GM18870 (cell line): ENCODE data around the gene TOR1B.
"Not testable (repeated sequence)": the region's sequence is repeated elsewhere in the genome, so short reads cannot be mapped to it uniquely, and the experiment has no call there.

Experiments used
- ATAC-seq: cut with Tn5 transposase; IDR thresholded peaks from one replicate; pipeline ENCODE4 v1.9.1; 2021; ENCODE audit warnings: moderate library complexity; ENCODE audit not compliant: unreplicated experiment

Gene TOR1B

DNA sequence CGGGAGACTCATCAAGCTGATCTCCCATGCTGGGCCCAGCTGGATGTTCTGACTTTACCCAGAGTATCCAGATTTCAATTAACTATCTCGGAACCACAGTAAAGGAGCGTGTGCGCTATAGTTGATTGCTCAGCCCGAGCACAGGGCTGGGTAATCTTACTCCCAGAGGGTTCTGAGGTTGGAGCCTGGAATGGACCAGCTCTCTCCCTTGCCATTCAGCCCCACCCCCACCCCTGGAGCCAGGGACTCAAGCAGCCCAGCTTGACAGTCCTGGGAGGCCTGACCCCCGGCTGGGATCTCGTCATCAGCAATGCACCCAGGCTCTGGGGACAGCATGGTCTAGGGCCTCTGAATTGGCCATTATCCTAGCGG lies 26.4 kb upstream of the TOR1B start:
- ATAC-seq, result no peak

DNA sequence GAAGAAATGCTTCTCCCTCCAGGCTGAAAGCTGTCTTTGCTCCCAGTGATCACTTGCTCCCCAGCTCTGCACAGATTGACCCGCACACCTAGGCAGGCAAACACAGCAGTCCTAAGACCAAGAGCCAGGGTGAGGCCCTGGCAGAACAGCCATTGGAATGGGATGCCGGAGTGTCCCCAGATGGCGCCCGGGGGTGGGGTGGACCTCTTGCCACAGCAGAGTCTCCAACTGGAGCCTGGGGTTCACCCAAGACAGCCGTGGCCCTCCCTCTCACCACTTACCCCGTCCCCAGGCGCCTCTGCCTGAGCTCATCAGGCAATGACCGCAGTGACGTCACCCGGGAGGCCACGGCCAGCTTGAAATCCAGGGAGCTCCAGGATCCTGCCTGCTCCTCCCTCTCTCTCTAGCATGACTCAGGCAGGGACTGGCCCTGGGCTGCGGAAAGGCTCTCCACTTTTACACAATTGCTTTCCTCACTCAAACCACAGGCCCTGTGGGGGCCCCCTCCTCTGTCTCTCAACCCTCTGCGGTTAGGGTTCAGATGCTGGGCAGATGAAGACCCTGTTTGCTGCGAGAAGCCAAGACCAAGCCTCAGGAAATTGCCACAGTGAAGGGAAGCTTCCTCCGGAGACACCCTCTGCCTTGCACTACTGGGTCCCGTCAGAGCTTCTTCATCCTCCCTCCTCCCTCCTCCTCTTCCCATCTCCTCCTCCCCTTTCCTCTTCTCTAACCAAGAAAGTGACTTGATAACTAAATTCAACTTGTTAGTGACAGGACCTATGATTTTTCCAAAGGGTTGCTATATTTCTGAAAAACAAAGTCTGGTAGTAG lies 25.8 kb upstream of the TOR1B start:
- no peak for ATAC-seq

DNA sequence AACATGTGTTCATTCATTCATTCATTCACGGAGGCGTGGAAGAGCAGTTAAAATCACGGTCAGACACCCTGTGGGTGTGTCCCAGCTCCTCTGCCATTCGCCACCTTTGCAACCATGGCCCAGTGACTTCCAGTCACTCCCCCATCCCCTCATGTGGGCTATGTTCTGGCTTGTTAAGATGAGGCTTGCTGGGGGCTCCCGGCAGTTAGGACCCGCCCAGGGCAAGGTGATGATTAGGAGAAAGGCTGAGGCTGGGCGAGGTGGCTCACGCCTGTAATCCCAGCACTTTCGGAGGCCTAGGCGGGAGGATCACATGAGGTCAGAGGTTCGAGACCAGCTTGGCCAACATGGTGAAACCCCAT lies 25.2 kb upstream of the TOR1B start:
- ATAC-seq, result no peak

DNA sequence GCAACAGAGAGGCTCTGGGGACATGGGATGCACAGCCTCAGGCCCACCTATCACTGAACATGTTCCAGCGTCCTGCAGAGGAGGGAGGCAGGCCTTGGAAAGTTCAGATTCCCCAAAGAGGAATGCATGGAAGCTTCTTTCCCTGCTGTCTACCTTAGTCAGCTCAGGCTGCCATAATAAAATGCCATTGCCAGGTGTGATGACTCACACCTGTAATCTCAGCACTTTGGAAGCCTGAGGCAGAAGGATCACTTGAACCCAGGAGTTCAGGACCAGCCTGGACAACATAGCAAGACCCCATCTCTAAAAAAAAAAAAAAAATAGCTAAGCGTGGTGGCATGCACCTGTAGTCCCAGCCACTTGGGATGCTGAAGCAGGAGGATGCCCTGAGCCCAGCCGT lies 24.5 kb upstream of the TOR1B start:
- ATAC-seq, result no peak

DNA sequence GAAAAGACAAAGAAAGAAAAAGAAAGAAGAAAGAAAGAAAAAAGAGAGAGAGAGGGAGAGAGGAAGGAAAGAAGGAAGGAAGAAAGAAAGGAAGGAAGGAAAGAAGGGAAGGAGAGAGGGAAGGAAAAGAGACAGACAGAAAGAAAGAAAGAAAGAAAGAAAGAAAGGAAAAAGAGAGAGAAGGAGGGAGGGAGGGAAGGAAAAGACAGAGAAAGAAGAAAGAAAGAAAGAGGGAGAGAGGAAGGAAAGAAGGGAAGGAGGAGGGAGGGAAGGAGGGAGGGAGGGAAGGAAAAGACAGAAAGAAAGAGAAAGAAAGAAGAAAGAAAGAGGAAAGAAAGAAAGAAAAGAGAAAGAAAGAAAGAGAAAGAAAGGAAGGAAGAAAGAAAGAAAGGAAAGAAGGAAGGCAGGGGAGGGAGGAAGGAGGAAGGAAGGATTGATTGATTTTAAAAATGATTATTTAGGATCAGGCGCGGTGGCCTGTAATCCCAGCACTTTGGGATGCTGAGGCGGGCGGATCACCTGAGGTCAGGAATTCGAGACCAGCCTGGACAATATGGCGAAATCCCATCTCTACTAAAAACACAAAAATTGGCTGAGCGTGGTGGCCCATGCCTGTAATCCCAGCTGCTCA lies 23.3 kb upstream of the TOR1B start:
- no peak for ATAC-seq

DNA sequence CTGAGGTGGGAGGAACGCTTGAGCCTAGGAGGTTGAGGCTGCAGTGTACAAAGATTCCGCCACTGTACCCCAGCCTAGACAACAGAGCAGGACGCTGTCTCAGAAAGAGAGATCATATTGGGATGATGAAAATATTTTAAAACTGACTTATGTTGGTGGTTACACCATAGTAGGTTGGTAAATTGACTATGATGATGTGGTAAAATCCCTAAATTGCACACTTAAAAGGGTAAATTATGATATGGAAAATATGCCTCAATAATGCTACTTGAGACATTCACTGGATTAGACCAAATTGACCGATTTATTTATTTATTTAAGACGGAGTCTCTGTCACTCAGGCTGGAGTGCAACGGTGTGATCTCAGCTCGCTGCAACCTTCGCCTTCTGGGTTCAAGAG lies 21.9 kb upstream of the TOR1B start:
- no peak for ATAC-seq

DNA sequence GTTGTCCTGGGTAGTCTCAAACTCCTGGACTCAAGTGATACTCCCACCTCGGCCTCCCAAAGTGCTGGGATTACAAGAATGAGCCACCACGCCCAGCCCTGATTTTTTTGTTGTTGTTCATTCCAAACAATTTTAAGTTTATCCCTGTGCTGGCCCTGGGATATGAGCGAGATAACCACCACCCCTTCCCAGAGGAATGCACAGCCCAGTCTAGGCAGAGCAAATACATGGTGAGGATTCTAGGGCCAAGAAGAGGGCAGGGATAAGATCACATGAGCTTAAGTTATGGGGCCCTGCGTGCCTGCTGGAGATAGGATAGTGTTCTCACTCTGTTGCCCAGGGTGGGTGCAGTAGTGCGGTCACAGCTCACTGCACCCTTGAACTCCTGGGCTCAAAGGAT lies 21.0 kb upstream of the TOR1B start:
- no peak for ATAC-seq

DNA sequence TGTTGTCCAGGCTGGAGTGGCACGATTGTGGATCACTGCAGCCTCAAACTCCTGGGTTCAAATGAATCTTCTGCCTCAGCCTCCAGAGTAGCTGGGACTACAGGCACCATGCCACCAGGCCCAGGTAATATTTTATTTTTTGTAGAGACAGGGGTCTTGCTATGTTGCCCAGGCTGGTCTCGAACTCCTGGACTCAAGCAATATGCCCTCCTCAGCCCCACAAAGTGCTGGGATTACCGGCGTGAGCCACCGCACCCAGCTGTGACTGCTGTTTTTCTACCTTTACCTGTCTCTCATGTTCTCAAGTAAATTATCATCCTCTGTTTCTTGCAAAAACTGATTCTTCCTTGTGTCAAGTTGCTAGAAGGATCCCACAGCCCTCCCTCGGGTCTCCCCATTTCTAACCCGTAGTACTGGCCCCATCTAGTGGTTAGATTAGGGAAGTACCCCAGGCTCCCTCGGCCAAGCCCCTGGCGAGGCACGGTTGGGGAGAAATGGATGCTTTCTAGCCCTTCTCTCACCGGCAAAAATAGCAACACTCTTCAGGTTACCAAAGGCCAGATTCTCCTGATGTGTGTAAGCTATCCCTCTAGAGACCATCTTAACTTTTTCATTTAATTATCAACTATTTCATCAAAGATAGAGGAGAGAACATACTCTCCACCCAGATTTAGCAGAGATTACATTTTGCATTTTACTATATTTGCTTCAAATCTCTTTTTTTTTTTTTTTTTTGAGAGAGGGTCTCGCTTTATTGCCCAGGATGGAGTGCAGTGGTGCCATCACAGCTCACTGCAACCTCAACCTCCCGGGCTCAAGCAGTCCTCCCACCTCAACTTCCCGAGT lies 19.2 kb upstream of the TOR1B start:
- ATAC-seq, result no peak

DNA sequence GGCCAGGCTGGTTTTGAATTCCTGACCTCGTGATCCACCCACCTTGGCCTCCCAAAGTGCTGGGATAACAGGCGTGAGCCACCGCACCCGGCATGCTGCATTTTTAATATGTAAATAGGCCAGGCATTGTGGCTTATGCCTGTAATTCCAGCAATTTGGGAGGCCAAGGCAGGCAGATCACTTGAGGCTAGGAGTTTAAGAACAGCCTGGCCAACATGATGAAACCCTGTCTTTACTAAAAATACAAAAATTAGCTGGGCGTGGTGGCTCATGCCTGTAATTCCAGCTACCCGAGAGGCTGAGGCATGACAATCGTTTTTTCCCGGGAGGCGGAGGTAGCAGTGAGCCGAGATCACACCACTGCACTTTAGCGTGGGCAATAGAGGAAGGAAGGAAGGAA lies 18.0 kb upstream of the TOR1B start:
- ATAC-seq, result not testable (repeated sequence)

DNA sequence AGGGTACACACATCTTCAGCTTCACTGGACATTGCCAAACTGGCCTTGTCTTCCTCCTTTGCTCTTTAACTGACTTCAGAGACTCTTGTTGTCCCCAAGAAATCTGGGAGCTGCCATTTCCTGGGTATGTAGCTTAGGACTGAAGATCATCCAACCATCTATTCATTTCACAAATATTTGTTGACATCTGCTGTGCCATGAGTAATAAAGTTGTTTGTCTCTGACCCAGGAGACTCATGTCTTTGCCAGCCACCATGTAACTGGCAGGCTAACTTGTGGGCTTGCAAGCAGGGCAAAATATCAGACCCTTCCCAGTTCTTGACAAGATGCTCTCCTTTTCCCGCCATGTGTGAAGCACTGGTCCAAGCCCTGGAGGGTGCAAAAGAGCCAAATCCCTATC lies 17.1 kb upstream of the TOR1B start:
- ATAC-seq, result no peak

DNA sequence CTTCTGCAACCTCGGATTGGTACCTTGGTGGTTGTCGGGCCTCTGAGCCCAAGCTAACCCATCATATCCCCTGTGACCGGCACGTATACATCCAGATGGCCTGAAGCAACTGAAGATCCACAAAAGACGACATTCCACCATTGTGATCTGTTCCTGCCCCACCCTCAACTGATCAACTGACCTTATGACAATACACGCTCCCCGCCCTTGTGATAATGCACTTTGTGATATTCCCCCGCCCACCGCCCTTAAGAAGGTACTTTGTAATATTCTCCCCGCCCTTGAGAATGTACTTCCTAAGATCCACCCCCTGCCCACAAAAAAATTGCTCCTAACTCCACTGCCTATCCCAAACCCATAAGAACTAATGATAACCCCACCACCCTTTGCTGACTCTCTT lies 16.5 kb upstream of the TOR1B start:
- no peak for ATAC-seq

DNA sequence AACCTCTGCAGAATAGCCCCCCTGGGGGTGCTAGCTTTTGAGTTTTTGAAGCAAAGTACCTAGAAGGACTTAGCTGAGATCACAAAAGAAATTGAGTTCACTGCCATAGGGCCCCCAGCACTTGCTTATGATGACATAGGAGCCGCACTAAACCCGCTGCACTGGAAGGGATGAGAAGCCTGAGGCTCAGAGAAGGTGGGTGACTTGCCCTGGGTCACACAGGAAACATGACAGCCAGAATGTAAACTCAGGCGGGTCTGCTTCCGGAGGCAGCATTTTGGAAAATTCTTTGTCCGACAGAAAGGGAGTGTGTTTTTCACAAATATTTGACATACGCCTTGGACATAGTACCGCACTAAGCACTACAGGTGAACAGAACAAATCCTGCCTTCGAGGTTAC lies 8.4 kb upstream of the TOR1B start:
- no peak for ATAC-seq

DNA sequence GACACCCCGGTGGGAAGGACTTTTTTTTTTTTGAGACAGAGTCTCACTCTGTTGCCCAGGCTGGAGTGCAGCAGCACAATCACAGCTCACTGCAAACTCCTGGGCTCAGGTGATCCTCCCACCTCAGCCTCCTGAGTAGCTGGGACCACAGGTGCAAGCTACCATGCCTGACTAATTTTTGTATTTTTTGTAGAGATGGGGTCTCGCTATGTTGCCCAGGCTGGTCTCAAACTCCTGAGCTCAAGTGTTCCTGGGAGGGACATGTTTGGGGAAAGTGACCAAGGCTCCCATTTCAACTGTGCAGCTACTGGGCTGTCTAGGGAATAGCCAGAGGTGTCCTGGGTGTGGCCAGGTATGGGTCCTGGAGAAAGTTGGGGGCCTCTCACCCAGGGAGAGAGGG lies 7.0 kb upstream of the TOR1B start:
- not testable (repeated sequence) for ATAC-seq

DNA sequence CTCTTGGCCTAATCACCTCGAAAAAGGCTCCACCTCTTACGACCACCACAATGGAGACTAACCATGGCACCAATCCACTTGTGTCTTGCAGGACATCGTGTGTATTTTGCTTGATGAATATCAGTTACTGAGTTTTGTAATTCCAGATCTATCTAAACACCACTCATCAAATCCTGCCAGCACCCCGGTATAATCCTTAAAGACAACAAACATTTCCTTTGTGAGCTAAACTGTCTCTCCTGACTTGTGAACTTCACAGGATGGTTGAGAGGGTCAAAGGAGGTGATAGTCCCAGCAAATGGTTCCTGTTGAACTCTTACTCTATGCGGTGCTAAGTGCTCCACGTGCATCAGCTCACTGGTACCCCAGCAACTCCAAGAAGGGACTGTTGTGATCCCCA lies 4.0 kb upstream of the TOR1B start:
- ATAC-seq, result no peak

DNA sequence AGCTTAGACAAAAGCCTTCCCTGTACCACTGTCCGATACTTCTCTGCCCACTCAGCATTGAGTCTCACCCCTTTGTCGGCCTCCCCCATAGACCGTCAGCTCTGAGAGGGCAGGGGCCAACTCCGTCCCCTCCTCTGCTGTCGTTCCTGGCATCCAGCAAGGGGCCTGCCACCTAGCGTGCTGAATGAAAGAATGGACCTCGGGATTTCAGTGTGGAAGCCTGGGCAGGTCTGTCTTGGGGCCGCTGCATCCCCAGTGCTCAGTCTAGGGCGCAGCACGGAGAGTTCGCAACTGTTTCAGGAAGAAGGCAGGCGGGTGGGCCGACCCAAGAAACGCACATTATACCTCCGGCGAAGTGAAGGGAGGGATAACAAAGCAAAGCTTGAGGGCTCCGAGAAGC lies 1.5 kb upstream of the TOR1B start:
- no peak for ATAC-seq

DNA sequence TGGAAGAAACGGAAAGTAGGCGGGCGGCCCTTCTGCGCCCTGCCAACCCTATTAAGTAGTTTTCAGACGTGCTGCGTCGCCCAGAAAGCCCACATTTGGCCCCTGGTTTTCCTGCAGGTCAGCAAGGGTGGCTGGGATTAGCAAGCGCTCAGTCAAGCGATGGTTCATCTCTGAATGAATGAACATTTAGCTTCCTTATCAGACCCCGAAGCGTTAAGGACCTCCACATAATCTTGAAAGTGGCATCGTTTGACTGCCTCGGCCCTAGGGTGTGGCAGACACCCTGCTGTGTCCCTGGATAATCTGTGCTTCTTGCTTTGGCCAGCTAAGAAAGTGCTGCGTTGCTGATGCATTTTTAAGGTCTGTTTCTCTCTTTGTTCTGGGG lies 684 bp downstream of the TOR1B start:
- no peak for ATAC-seq

DNA sequence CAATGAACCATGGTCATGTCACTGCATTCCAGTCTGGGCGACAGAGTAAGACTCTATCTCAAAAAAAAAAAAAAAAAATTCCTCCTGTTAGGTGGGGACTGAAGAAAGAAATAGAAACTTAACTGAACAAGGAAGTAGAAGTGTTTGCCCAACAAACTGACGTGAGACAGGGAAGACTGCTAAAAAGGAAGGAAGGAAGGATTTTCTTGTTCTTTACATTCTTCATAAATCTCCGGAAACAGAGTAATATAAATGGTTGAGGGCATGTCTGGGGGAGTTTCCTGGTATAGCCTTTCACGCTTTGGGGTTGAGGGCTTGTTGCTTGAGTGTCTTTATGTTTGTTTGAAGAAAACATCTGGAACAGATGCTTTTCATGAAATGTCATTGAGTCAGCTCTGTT lies 3.1 kb downstream of the TOR1B start:
- no peak for ATAC-seq

DNA sequence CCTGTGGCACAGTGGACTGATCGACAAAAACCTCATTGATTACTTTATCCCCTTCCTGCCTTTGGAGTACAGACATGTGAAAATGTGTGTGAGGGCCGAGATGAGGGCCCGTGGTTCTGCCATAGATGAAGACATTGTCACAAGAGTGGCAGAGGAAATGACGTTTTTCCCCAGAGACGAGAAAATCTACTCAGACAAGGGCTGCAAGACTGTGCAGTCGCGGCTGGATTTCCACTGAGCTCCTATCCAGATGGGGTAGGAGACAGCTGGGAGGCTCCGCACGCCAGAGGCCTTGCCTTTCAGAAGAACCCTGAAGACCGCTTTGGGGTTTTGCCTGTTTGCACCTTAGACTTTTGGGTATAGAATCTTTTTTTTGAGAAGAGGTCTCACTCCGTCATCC lies 6.4 kb downstream of the TOR1B start:
- ATAC-seq, result no peak

DNA sequence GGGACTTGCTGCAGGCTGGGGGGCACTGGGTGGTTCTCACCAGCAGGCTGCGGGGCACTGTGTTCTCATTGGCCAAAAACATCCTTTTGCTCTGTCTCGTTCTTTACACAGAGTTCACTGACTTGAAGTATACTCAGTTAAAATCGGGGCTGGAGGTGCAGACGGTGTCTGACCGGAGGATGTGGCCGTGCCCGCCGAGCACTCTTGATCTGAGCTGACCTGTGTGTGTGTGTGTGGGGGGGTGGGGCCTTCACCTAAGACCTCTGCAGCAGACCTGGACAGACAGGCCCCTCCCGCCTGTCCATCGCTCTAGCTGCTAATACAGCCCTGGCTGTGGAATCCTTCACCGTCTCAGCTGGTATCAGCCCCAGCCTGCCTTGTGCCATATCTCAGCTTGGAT lies 7.1 kb downstream of the TOR1B start:
- ATAC-seq, result no peak

DNA sequence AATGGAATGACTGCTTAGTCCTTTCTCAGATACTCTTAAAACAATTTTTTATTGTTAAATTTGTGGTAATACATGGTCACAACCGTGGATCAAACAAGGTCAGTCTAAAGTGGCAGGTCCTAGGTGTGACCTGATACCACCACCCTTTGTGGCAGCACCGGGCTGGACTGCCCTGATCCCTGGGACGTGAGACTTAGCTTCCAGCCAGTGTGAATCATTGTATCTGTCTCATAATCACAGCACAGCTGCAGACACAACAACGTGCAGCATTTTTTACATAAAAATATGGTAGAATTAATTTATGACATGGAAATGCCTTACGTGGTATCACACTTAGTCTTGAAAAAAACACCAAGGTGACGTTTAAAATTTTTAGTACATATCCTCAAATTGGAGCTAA lies 7.8 kb downstream of the TOR1B start:
- ATAC-seq, result no peak

DNA sequence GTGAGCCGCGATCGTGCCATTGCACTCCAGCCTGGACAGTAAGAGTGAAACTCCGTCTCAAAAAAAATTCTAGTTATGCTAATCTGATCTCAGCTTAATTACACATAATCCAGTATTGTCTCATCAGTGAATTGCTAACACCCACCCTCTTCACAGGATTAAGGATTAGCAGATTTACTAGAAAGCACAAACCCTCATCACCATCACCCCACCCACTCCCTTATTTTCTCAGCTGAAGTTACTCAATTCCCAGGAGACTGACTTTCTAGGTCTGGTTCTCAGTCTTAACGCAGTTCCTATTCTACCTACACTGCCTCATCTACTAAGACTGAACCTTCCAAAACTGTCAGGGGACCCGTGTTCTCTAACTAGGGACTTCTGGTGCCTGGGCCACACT lies 9.0 kb downstream of the TOR1B start:
- ATAC-seq, result no peak

DNA sequence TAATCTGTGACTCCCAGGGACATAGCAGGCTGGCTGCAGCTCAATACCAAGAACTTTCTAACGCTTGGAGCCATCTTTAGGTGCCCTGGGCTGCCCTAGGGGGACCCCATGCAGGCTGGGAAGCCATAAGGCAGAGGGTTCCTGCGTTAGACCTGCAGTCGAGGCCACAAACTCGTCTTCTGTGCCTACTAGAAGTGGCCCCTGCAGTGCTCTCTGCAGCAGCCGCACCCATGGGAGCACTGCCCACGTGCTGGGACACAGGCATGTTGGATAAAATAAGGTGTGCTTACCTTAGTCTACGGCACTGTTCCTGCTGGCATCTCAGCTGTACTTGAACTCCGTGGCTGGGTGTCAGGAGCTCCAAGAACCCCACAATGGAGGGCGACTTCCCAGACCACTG lies 9.4 kb downstream of the TOR1B start:
- ATAC-seq, result no peak
